PC-9 (cell line): Measurements from ENCODE around the gene GMPPB. TPM values are rescaled to one million over a fixed set of nuclear protein-coding genes. Genes with fewer than 3 reads are reported as not detected.
"Not testable (repeated sequence)": the region's sequence is repeated elsewhere in the genome, so short reads cannot be mapped to it uniquely, and the experiment has no call there.

Experiments
- BruUV-seq: library from RNA; stranded (reverse); fragments of 400-500 nt; replicated peaks from 2 replicates; lab custom pipeline; 2021; lab: Mats Ljungman, UMichigan
- CTCF ChIA-PET: fragments of 300-600 bp; sonication (Branson Sonifier 250); formaldehyde crosslinking; loops from one replicate; lab custom pipeline; 2022; ENCODE audit warnings: antibody characterized with exemption; lab: Charles Lee
- POLR2A ChIA-PET: fragments of 300-600 bp; sonication (Branson Sonifier 250); formaldehyde crosslinking; loops from one replicate; lab custom pipeline; 2022; ENCODE audit warnings: antibody characterized with exemption; ENCODE audit not compliant: unreplicated experiment; lab: Charles Lee
- DNase-seq, 2 experiments: peaks; one replicate each; pipeline versions ENCODE4 v3.0.0 to v3.0.0-alpha.2; 2015 to 2022; ENCODE audit warnings: mixed read lengths in 1 of 2
- H2AFZ ChIP-seq: fragments of 200-600 bp; sonication (generic); 2 replicates; pipeline ENCODE4 v1.8.1; 2017; ENCODE audit warnings: antibody characterized with exemption
- H3F3A ChIP-seq: fragments of 200-600 bp; sonication (generic); 2 replicates; pipeline ENCODE4 v1.8.1; 2017; ENCODE audit warnings: antibody characterized with exemption, mild to moderate bottlenecking, low read depth; ENCODE audit not compliant: insufficient read depth
- H3K27ac ChIP-seq: fragments of 200-600 bp; sonication (generic); 2 replicates; pipeline ENCODE4 v1.6.1; 2016; ENCODE audit warnings: mixed run types
- H3K27me3 ChIP-seq: fragments of 200-600 bp; sonication (generic); 2 replicates; pipeline ENCODE4 v1.6.1; 2016; ENCODE audit warnings: low read depth, mixed run types; ENCODE audit not compliant: insufficient read depth
- H3K36me3 ChIP-seq: fragments of 200-600 bp; sonication (generic); 2 replicates; pipeline ENCODE4 v1.6.1; 2016; ENCODE audit warnings: low read depth, mixed run types
- H3K4me1 ChIP-seq: fragments of 200-600 bp; sonication (generic); replicated peaks from 2 replicates; pipeline ENCODE4 v1.6.1; 2016; ENCODE audit warnings: mixed run types; ENCODE audit not compliant: insufficient read depth
- H3K4me2 ChIP-seq: fragments of 200-600 bp; sonication (generic); 2 replicates; pipeline ENCODE4 v1.6.1; 2017; ENCODE audit warnings: mixed run types
- H3K4me3 ChIP-seq: fragments of 200-600 bp; sonication (generic); 2 replicates; pipeline ENCODE4 v1.6.1; 2016; ENCODE audit warnings: mixed run types
- H3K79me2 ChIP-seq: fragments of 200-600 bp; sonication (generic); 2 replicates; pipeline ENCODE4 v1.6.1; 2017; ENCODE audit warnings: low read depth, mixed run types
- H3K9me2 ChIP-seq: fragments of 200-600 bp; sonication (generic); 2 replicates; pipeline ENCODE4 v1.8.1; 2017; ENCODE audit warnings: mild to moderate bottlenecking; ENCODE audit not compliant: insufficient read depth
- H3K9me3 ChIP-seq: fragments of 200-600 bp; sonication (generic); 2 replicates; pipeline ENCODE4 v1.8.1; 2016; ENCODE audit warnings: low read depth; ENCODE audit not compliant: insufficient read depth
- H4K20me1 ChIP-seq: fragments of 200-600 bp; sonication (generic); 2 replicates; pipeline ENCODE4 v1.8.1; 2017; ENCODE audit not compliant: insufficient read depth
- CTCF ChIP-seq: fragments of 200-600 bp; sonication (generic); conservative IDR thresholded peaks from 2 replicates; pipeline ENCODE4 v1.6.1; 2017; ENCODE audit warnings: mixed run types, antibody characterized with exemption, mild to moderate bottlenecking, moderate library complexity
- EZH2 ChIP-seq: fragments of 200-600 bp; sonication (generic); IDR thresholded peaks from 2 replicates; pipeline ENCODE4 v1.8.0; 2017; ENCODE audit warnings: antibody characterized with exemption, low read depth
- intact Hi-C: fragments of 100-400 bp; cut with micrococcal nuclease; formaldehyde crosslinking; loops from one replicate; pipeline ENCODE4 v1.10.0; 2022; ENCODE audit not compliant: unreplicated experiment
- total RNA-seq: library from RNA; stranded (reverse); gene quantifications from 2 replicates; pipeline ENCODE4 v1.2.3, GENCODE V29; 2021

GMPPB gene
- total RNA-seq, 1 experiment from 2014 or later: 20.4 TPM

GRCh38 chr3:49685103-49685502 lies 38.6 kb downstream of the GMPPB start:
- POLR2A ChIA-PET, H2AFZ ChIP-seq, H3K36me3 ChIP-seq, H3K4me1 ChIP-seq, H4K20me1 ChIP-seq, H3K79me2 ChIP-seq, BruUV-seq, CTCF ChIA-PET, H3K9me3 ChIP-seq, intact Hi-C loops, H3K27ac ChIP-seq, DNase-seq, H3K9me2 ChIP-seq, H3K4me3 ChIP-seq, H3F3A ChIP-seq, H3K4me2 ChIP-seq, H3K27me3 ChIP-seq: not testable (repeated sequence)

- H3K36me3 ChIP-seq, intact Hi-C loops, H3K79me2 ChIP-seq, CTCF ChIA-PET, H3K9me3 ChIP-seq, H3K4me1 ChIP-seq, H4K20me1 ChIP-seq, BruUV-seq, DNase-seq, H3K4me3 ChIP-seq, H3K9me2 ChIP-seq, H3F3A ChIP-seq, H3K27ac ChIP-seq, H2AFZ ChIP-seq, POLR2A ChIA-PET, H3K4me2 ChIP-seq, H3K27me3 ChIP-seq: not testable (repeated sequence)
Measured at GRCh38 chr3:49684453-49684852, 39.3 kb downstream of the GMPPB start.

- ChIA-PET POLR2A (no interaction called here), CTCF (no interaction called here)
- no TSS peak for BruUV-seq
- Histone ChIP-seq H3K9me2 (no peaks in the 10 kb centered on the region), H3K36me3 (no peaks in the 10 kb centered on the region), H3K27me3 (no peaks in the 10 kb centered on the region), H3F3A (no peaks in the 10 kb centered on the region), H3K4me2 (no peak overlapping the region), H3K4me1 (no peaks in the 10 kb centered on the region), H3K79me2 (no peaks in the 10 kb centered on the region), H3K4me3 (no peak overlapping the region), H2AFZ (no peak overlapping the region), H4K20me1 (no peaks in the 10 kb centered on the region), H3K9me3 (no peaks in the 10 kb centered on the region), H3K27ac (no peak overlapping the region)
- intact Hi-C loops: no loop called here
- DNase-seq: no peak
- TF ChIP-seq CTCF (no peak), EZH2 (no peak)
Measured at GRCh38 chr3:49683162-49683561, 40.6 kb downstream of the GMPPB start.

- Histone ChIP-seq H3F3A (no peaks in the 10 kb centered on the region), H3K4me1 (no peaks in the 10 kb centered on the region), H3K27ac (no peak overlapping the region), H4K20me1 (no peaks in the 10 kb centered on the region), H3K79me2 (no peaks in the 10 kb centered on the region), H3K9me3 (no peaks in the 10 kb centered on the region), H3K9me2 (no peaks in the 10 kb centered on the region), H3K27me3 (no peaks in the 10 kb centered on the region), H2AFZ (no peak overlapping the region), H3K4me3 (no peak overlapping the region), H3K4me2 (no peak overlapping the region), H3K36me3 (no peaks in the 10 kb centered on the region)
- no TSS peak for BruUV-seq
- no peak for DNase-seq
- TF ChIP-seq EZH2 (no peak), CTCF (no peak)
- POLR2A ChIA-PET: no interaction called here
- intact Hi-C loops: no loop called here
- CTCF ChIA-PET: no interaction called here
Measured at GRCh38 chr3:49681543-49681942, 42.2 kb downstream of the GMPPB start.
